ENCODE measurements around the gene CNKSR3.

The CNKSR3 gene

DNA sequence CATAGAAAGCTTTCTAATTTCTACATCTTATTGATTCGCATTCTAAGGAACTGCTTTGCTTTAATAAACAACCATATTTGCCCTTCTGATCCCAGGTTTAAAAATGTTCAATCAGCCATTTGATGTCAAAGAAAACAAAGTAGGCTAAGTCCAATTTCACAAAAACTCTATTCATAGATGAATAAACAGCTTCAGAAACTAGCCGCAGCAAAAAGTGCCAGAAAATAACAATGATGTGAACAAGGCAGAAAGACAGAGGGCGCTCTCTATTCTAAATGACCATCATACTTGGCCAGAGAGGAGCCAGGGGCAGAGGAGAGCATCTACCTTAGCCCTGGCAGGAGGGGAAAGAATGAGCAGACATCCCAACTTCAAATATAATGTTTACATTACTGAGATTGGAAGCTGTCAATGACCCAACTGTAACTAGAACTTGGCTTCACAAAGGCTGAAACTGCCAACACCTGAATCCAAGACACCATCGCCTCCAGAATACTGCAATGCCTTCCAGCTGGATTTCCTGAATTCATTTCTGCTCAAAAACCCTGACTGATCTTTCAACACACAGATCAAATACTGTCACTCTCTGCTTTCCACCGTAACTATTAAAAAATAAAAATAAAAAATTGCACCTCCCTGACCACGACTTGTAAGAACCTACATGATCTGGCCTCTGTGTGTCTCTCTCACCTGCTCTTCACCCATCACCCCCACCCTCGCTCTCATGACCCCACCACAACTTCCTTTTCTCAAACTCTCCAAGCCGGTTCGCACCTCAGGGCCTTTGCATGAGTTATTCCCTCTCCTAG is 9.5 kb downstream of the CNKSR3 start:
- DNase-seq: no peak

DNA sequence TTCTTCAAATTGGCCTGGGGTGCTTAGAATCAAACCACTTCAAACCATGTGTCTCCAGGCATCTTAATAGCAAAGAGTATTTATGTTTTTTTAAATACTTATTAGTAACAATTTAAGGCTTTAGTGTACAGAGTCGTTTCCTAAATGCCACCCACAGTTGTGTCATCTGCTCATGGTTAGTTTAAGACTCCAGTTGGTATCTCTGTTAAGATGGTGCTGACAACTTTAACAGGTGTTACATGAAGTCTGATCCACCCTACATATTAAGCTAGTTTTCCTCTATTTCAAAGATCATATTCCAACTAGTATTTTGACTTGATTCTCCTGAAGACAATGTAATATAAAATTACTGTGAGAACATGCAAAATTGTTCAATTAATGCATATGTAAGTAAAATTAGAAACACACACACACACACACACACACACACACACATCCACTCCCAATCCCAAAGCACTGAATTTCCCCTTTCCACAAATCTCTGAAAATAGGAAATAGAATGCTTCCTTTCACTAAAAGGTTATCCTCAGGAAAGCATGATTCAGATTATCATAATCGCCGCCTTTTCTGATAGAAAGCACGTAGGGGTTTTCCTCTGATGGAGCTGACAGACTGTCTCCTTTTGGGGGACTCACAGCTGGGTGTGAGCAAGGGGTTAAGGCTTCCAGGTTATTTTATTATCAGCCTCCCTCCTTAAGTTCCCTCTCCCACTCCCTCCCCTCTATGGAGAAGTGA is 10.5 kb downstream of the CNKSR3 start:
- DNase-seq: no peak

DNA sequence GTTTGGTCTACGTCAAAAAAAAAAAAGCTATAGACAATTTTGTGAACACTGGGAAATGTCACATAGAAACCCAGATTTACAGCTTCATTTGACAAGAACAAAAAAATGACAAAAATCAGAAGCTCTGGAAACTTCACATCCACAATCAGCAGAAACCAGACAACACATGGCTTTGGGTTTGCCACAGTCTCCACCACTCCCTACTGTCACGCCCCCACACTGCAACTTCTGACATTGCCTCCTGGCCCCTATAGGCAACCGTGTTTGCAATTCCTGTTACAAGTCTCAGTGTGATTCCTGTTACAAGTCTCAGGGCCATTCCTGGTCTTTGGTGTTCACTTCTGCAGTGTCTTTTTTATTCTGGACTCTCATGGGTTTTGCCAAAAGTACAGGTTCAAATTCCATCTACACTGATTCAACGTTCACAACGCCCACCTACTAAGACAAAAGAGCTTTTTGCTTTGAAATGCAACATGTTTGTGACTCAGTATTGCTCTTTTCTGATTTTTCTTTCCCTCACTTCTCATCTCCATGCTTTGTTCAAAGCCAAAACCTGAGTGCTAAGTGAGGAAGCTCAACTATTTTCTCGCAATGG is 12.0 kb downstream of the CNKSR3 start:
- no peak for DNase-seq

DNA sequence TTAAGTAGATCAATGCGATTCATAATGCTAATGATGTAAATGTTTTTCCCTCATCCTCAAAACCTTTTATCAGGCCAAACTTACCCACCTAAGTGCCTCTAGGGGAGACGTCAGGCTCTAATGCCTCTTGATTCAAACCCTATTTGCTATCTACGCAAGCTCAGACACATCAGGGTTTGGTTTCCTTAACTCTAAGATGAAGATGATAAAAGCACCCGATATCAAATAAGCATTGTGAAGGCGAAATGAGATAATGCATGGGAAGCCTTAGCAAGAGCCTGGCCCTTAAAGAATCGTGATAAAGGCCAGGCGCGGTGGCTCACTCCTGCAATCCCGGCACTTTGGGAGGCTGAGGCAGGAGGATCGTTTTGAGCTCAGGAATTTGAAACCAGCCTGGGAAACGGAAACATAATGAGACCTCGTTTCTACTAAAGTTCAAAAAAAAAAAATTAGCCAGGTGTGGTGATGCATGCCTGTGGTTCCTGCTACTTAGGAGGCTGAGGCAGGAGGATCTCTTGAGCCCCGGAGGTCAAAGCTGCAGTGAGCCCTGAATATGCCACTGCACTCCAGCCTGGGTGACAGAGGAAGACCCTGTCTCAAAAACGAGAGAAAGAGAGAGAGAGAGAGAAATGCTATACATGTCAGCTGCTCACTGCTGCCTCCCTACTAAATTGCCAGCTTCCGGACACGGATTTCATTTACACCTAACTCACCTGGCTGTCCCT is 13.5 kb downstream of the CNKSR3 start:
- no peak for DNase-seq

DNA sequence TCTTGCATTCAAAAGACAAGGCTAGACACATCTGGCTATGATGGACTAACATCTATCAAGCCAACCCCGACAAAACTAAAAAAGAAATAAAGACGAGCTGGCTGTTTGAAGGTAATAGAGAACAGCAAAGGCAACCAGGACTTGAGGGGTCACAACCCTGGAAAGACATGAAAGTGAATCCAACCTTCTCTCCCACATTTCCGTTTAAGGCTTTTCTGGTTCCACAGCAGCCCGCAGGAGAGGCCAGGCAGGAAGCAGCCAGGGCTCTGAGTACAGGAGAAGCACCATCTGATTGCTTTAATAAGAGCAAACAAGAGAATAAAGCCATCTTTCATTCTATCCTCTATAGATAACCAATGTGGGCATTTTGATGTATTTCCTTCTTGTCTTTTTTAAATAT is 14.3 kb downstream of the CNKSR3 start:
- no peak for DNase-seq

DNA sequence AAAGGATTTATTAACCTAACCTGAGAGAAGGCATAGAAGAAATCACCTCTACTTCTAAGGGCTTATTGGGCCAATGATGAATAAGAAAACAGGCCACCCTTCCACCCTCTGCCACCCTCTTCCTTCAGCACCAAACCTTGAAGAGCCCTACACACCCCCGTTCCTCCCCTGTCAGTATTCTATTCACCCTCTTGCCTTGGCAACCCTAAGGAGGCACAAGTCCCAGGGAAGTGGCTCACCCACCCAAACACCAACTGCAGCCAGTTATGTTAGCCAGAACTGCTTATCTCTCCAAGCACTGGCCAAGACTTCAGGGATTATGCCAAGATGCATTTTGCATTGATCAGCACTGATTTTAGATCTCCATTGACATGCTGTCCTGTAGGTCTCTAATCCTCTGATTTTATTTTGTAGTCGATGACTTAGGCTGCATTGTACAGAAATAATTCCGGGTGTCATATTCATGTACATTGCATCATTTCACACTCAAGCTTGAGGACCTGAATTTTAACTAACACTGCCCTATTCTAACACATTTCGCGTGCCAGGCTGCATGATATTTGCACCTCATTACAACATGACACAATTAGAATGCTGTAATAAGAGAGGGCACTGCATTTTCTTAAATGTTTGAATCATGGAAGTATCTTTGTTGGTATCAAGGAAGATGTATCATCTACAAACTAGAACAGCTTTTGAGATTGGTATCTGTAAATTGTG is 15.7 kb downstream of the CNKSR3 start:
- no peak for DNase-seq

DNA sequence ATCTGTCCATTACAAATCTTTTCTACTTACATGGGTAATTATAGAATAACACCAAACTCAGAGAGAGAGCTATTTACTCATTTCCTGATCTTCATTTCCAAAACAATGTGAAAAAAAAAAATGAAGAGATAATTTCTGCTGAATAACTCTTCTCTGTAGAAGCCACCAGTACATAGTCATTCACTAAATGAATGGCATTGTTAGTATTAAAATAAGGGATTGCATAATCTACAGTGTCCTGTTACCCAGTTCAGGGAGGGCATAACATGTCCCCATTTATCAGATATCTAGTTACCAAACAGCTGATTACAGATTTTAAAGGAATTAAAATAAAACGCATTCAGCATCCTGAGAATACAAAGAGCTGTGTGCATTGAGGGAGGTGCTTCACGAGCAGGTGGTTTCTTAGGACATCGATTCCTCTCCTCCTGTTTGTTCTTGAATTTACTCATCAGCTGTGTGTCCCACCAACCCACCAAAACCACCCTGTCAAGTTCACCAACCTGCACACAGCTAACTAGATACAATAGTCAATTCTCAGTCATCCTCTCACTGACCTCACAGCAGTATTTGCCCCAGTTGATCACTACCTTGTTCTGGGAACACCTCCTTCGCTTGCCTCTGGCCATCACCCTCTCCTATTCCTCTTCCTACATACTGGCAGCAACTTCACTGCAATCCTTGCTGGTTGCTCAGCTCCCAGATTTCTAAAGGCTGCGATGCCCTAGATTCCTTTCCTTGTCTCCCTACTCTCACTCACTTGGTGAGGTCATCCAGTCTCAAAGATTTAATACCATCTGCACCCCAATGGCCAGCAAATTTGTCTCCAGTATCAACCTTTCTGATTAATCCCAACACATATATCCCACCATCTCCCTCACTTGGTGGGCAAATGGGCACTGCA is 18.7 kb downstream of the CNKSR3 start:
- DNase-seq: no peak

DNA sequence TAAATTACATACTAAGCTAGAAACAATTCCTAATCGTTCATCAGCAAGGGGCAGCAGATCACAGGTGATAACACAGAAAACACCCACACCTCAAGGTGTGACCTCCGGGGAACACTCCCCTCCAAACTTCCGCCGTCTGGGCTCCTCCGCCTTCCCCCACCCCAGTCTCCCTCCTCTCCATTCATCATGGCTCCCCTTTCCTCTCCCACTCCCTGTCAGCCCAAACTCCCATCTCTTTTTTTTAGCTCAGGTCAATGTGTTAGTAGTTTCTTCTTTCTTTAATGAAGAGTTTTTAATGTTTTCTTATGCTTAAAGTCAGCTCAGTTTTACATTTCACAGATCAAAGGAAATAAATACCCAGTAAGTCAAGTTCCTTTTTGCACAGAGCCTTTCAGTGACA is 20.7 kb downstream of the CNKSR3 start:
- DNase-seq: no peak

DNA sequence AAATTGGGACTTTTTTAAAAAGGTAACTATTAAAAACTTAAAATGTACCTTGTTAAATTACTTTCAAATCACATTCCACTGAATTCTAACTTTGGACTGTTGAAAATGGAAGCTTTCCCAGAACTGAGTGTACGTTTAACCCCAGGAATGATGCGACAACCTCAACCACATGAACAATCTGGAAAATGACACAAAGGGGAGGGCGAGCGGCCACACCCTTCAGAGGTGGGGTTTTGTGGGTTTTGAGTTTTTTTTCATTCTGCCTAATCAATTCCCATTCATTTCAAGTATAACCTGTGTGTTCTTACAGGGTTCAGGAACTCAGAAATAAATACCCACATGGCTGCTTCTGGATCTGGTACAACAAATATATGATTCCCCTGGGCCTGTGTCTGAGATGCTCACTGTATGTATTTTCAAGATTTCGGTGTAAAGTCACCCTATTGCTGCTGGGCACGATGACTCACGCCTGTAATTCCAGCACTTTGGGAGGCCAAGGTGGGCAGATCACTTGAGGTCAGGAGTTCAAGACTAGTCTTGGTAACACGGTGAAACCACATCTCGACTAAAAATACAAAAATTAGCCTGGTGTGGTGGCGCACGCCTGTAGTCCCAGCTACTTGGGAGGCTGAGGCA is 21.6 kb downstream of the CNKSR3 start:
- no peak for DNase-seq

DNA sequence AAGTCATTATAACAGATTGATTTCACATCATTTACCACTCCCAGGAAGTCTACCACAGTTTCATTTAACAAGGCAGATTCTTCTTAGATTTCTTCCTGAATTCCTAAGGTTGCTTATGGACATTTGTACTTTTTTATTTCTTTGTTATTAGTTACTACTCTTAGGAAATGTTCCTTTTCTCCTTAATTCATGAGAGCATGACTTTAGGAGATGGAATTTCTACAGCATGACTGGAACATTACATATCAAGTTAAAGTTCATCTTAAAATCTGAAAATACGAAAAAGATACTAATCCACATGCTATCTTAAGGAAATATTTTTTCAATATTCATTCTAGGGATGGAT is 22.3 kb downstream of the CNKSR3 start:
- no peak for DNase-seq

DNA sequence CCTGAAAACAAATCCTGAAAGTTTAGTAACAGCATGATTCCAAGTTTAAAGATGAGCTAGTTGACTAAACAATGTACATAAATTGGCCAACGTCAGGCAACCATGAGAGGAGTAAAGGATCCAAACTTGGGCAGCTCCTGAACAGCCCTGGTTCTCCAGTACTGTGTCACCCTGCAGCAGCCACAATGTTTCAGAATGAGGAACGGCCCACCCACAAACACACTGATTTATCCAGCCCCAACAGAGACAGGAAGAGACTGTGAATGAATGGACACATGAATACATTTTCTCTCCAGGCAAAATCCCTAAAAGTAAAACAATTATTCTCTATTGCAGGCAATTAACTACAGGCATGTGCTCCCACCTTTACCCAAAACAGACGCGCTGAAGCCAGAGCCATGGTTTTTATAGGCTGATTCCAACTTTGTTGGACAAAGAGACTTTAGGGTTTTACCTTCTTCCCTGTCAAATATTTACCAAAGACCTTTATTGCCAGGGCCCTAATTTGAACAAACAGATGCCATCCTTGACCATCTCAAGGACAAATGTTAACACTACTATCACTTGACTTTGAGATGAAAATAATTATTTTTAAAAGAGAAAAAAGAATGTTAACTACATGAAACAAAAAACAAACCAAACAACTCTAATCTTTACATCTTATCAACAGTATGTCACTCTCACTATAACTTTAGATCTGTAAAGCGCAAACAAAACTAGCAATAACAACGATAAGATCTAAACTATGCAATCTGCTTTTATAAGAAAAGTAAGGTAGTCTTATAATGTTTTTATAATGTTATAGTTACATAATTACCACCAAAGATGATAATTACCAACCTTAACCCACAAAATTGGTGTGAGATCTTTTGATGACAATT is 22.9 kb downstream of the CNKSR3 start:
- no peak for DNase-seq

DNA sequence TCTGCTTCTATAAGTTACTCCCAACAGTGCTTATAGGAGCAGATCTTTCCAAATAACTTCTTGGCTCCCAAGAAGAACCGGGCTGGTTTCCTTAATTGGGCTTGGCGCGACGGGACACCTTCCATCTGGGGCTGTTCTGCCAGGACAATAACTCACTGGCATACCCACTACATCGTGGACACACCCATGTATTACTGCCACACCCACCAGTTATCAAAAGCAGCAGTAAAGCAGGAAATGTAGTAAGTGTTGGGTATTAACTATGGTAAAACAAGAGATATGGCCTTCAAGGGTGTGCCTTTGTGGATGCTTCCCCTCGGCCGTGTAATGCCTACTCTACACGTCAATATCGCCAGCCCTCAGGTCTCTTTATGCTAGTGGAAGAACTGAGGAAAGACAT is 24.7 kb downstream of the CNKSR3 start:
- no peak for DNase-seq

DNA sequence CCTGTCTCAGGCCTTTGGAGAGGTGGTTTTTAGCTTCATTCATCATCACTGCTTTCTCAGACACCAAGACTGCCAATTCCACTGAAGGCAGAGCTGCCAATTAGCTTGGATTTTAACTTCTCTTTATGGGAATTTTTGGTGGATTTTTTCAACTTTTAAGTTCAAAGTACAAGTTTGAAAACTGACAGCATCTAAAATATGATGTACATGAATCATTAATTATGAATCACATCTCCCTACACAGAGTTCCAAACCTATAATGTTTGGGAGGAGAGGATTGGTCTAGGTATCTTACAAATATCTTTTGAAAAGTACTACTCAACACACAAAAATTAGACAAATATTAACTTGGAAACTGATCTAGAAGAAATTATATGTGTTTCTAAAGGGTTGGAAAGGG is 25.5 kb downstream of the CNKSR3 start:
- DNase-seq: no peak

DNA sequence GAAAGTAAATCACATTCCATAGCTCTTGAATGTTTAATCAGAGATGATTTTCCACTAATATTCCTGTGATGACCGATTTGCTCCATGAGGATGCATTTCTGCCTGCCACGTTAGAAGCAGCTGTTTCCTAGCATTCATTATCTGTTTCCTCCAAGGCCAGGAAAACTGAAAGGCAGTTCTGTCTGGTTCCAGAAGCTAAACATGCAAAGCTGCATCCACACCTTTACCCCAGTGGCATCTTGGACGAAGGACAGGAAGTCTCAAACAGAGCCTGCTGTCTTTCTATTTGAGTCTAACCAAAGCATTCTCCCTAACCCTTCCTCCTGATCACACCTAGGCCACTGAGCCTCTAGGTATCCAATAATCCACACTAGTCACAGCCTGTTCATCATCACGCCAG is 27.6 kb downstream of the CNKSR3 start:
- DNase-seq: no peak

DNA sequence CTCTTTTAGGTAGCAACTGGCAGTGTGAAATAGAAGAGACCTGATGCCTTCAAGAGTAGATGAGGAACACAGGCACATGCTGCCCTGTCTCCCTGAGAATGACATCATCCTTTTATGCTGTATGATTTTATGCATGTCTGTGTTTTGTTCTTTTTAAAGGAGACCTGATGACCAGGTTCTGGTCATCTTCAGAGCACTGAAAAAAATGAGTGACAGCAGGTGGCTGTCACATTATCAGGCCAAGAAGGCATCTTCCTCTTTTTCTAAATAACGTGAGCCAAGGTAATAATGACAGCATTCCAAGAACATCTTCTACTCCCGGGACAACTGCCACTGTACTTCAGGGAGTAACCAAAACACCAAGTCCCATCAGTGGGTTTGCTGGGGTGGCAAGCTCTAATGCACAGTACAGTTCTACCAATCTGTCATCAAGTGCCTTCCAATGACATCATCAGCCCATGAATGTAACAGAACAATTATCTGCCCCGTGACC is 28.9 kb downstream of the CNKSR3 start:
- DNase-seq: no peak

DNA sequence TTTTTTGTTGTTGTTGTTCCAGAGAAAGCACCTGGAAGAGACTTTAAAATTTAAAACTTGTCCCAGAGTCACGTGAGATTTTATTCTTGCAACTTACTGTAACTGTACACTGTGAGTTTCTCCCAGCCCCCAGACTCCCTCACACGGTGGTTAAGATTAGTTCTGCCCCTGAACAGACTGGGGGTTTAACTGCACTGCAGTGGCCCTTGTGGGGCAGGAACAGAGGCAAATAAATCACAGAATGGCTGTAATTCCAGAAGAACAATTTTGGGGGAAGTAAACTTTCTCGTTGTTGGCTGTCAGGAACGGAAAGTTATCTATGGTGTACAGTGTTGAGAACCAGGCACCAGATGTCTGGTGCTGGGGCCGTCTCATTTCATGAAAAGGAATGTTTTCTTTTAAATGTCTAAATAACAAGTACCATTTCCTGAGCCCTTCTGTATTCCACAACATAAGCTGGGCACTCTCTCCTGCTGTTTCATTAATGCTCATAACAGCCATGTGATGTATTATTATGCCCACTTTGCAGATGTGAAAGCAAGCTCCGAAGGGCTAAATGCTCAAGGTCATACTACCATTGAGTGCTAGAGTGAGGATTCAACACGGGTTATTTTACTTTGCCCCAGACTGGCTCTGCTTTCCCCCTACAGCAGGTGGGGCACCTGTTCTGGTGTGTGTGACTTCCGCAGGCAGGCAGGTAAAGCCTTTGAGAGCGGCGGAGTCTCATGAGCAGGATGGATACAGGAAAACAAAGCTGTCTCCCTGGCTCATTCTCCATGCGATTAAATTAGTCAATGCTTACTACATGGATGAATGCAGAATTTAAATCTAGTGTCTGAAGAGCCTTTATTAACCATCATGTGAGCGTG is 30.5 kb downstream of the CNKSR3 start:
- peak; percentile 61 for DNase-seq

DNA sequence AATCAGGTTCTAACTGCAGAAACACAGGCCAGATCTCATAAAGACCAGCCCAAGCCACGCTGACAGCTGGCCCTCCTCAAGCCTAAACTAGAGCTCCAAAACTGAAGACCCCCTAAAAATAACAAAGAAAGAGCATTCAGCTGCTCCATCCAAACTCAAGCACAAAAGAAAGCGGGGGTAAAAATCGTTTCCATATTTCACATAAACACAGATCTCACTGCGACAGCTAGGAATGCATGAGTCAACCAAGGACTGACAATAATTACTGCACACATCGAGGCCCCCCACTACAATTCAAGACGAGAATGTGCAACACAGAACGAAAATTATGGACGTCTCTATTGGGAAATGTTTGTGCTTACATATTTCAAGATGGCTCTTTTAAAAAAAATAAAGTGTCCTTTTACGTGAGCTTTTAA is 31.1 kb downstream of the CNKSR3 start:
- peak; percentile 57 for DNase-seq

DNA sequence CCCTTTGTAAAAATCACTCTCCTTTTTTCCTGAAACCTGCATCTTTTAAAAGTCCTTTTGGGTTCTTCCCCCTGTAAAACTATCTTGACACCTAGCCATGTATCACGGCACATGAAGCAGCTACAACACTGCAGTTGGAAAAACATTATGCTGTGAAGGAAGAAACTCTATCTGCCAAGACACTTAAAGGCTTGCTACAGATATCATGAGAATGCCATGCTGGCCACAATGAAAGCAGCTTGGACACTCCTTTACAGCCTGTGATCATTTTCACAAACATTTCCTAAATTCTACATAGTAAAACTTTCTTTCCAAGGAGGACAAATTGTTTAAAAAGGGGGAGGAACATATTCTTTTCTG is 31.8 kb downstream of the CNKSR3 start:
- DNase-seq: no peak
